Skin epidermis (tissue), 12 donors: ENCODE results near the gene TCN2.
A peak's percentile ranks its signal among the peaks of the same experiment; 100 is the strongest.

ENCODE experiments used
- H3K27ac ChIP-seq, 21 experiments: fragments of 200-600 bp; sonication (generic) in 11 of 21; one replicate each; pipeline ENCODE4 v1.5.0; 2020; ENCODE audit warnings: mild to moderate bottlenecking in 3 of 21, inconsistent platforms in 2 of 21, moderate library complexity in 2 of 21
- H3K4me3 ChIP-seq, 7 experiments: fragments of 200-600 bp; sonication (generic) in 2 of 7; one replicate each; pipeline ENCODE4 v1.5.0; 2020; ENCODE audit warnings: inconsistent platforms in 2 of 7, mild to moderate bottlenecking in 2 of 7, moderate library complexity in 1 of 7

The TCN2 gene

GRCh38 chr22:30574997-30575671 is 31.8 kb upstream of the TCN2 start:
- Histone ChIP-seq H3K27ac (no peak overlapping the region), H3K4me3 (peak overlapping the region in 1 of 7 experiments; percentile 5)

- no peak overlapping the region for H3K4me3 ChIP-seq
- H3K27ac ChIP-seq, result no peak overlapping the region
Measured at GRCh38 chr22:30575859-30576258, 31.1 kb upstream of the TCN2 start.

- Histone ChIP-seq H3K27ac (no peak overlapping the region), H3K4me3 (no peak overlapping the region)
Measured at GRCh38 chr22:30578481-30578880, 28.5 kb upstream of the TCN2 start.

- H3K4me3 ChIP-seq, result no peak overlapping the region
- H3K27ac ChIP-seq, result no peak overlapping the region
Measured at GRCh38 chr22:30580896-30581295, 26.1 kb upstream of the TCN2 start.

GRCh38 chr22:30582051-30582450 is 24.9 kb upstream of the TCN2 start:
- Histone ChIP-seq H3K27ac (no peak overlapping the region), H3K4me3 (no peak overlapping the region)

GRCh38 chr22:30582788-30583545 is 24.0 kb upstream of the TCN2 start:
- Histone ChIP-seq H3K27ac (no peak overlapping the region), H3K4me3 (no peak overlapping the region)

- H3K4me3 ChIP-seq, result no peak overlapping the region
- no peak overlapping the region for H3K27ac ChIP-seq
Measured at GRCh38 chr22:30584441-30584840, 22.5 kb upstream of the TCN2 start.

GRCh38 chr22:30586414-30586813 is 20.6 kb upstream of the TCN2 start:
- no peak overlapping the region for H3K27ac ChIP-seq
- no peak overlapping the region for H3K4me3 ChIP-seq

GRCh38 chr22:30591191-30591587 is 15.8 kb upstream of the TCN2 start:
- H3K4me3 ChIP-seq, result peak overlapping the region; percentile 56 to 98 (median 73)
- H3K27ac ChIP-seq, result peak overlapping the region in 19 of 21 experiments; percentile 73 to 95 (median 87)

- Histone ChIP-seq H3K27ac (peak within 1 kb of the TSS; percentile 28 to 95 (median 87)), H3K4me3 (peak within 1 kb of the TSS; percentile 56 to 98 (median 73))
Measured at GRCh38 chr22:30591588-30592359, 15.2 kb upstream of the TCN2 start, which contains the start of gene PES1. TSS of gene PES1 (minus strand) at chr22:30591910. CDS start at chr22:30591833, 77 bp downstream.

- Histone ChIP-seq H3K27ac (peak overlapping the region in 8 of 21 experiments; percentile 86 to 95 (median 92)), H3K4me3 (peak overlapping the region in 6 of 7 experiments; percentile 56 to 98 (median 78))
Measured at GRCh38 chr22:30592360-30592713, 14.6 kb upstream of the TCN2 start.

GRCh38 chr22:30596199-30596598 is 10.8 kb upstream of the TCN2 start:
- no peak overlapping the region for H3K27ac ChIP-seq

GRCh38 chr22:30596886-30597285 is 10.1 kb upstream of the TCN2 start:
- H3K4me3 ChIP-seq, result no peak overlapping the region
- H3K27ac ChIP-seq, result no peak overlapping the region

More at GRCh38 chr22:30596199-30596598, 10.8 kb upstream of the TCN2 start:
- no peak overlapping the region for H3K4me3 ChIP-seq

- H3K27ac ChIP-seq, result no peak overlapping the region
Measured at GRCh38 chr22:30598986-30599385, 8.0 kb upstream of the TCN2 start.

GRCh38 chr22:30600921-30601320 is 6.1 kb upstream of the TCN2 start:
- Histone ChIP-seq H3K4me3 (no peak overlapping the region), H3K27ac (no peak overlapping the region)

More at GRCh38 chr22:30598986-30599385, 8.0 kb upstream of the TCN2 start:
- no peak overlapping the region for H3K4me3 ChIP-seq

- no peak overlapping the region for H3K4me3 ChIP-seq
- H3K27ac ChIP-seq, result no peak overlapping the region
Measured at GRCh38 chr22:30601464-30601863, 5.5 kb upstream of the TCN2 start.

- no peak overlapping the region for H3K4me3 ChIP-seq
Measured at GRCh38 chr22:30602049-30602448, 4.9 kb upstream of the TCN2 start.

GRCh38 chr22:30603801-30604200 is 3.2 kb upstream of the TCN2 start:
- H3K4me3 ChIP-seq, result no peak overlapping the region
- no peak overlapping the region for H3K27ac ChIP-seq

More at GRCh38 chr22:30602049-30602448, 4.9 kb upstream of the TCN2 start:
- H3K27ac ChIP-seq, result no peak overlapping the region

GRCh38 chr22:30604723-30605122 is 2.3 kb upstream of the TCN2 start:
- Histone ChIP-seq H3K27ac (no peak overlapping the region), H3K4me3 (no peak overlapping the region)

GRCh38 chr22:30605449-30606110 is 1.4 kb upstream of the TCN2 start:
- Histone ChIP-seq H3K27ac (peak overlapping the region in 12 of 21 experiments; percentile 62 to 90 (median 81)), H3K4me3 (peak overlapping the region in 2 of 7 experiments; percentile 50 to 56)
